ENCODE results near the gene C1orf21. TPM values are rescaled to one million over a fixed set of nuclear protein-coding genes. Genes with fewer than 3 reads are reported as not detected.

C1orf21 gene
- total RNA-seq, 1 donor, result 17.0 TPM

GRCh38 chr1:184643661-184644060, 256.8 kb downstream of the C1orf21 start:
- Histone ChIP-seq H3K27ac (ENCODE audit: low read depth, low read length) (no peak overlapping the region), H3K4me3 (ENCODE audit: insufficient read depth, low read length) (no peak overlapping the region), H3K36me3 (ENCODE audit: insufficient read depth, low read length) (no peaks in the 10 kb centered on the region), H3K4me2 (ENCODE audit: insufficient read depth, low read length) (no peak overlapping the region), H3K79me2 (ENCODE audit: insufficient read depth, low read length) (no peaks in the 10 kb centered on the region), H3K27me3 (ENCODE audit: insufficient read depth, low read length) (peaks cover 10% of the 10 kb centered on the region), H3K4me1 (ENCODE audit: insufficient read depth, low read length) (no peaks in the 10 kb centered on the region), H2AFZ (ENCODE audit: low read length) (no peak overlapping the region), H3K9me3 (ENCODE audit: low read depth, low read length) (no peaks in the 10 kb centered on the region), H4K20me1 (ENCODE audit: insufficient read depth, low read length) (no peaks in the 10 kb centered on the region)
- peak; percentile 78 for DNase-seq (ENCODE audit: insufficient read length, low spot score, missing footprints)
- no peak for TF ChIP-seq CTCF (IDR thresholded peaks at IDR 0.05; ENCODE audit: extremely low read depth, low read depth, low read length)

GRCh38 chr1:184644771-184645170, 257.9 kb downstream of the C1orf21 start:
- TF ChIP-seq CTCF (IDR thresholded peaks at IDR 0.05; ENCODE audit: extremely low read depth, low read depth, low read length), result no peak

GRCh38 chr1:184646178-184646701, 259.4 kb downstream of the C1orf21 start:
- peaks cover 7% of the 10 kb centered on the region for H3K4me1 ChIP-seq (ENCODE audit: insufficient read depth, low read length)
- no peak for TF ChIP-seq CTCF (IDR thresholded peaks at IDR 0.05; ENCODE audit: extremely low read depth, low read depth, low read length)
- H3K4me2 ChIP-seq (ENCODE audit: insufficient read depth, low read length), result no peak overlapping the region
- peaks cover 14% of the 10 kb centered on the region for H3K27me3 ChIP-seq (ENCODE audit: insufficient read depth, low read length)
- H3K79me2 ChIP-seq (ENCODE audit: insufficient read depth, low read length), result no peaks in the 10 kb centered on the region
- no peaks in the 10 kb centered on the region for H4K20me1 ChIP-seq (ENCODE audit: insufficient read depth, low read length)
- no peaks in the 10 kb centered on the region for H3K36me3 ChIP-seq (ENCODE audit: insufficient read depth, low read length)
- no peak overlapping the region for H3K27ac ChIP-seq (ENCODE audit: low read depth, low read length)
- H2AFZ ChIP-seq (ENCODE audit: low read length), result no peak overlapping the region
- H3K4me3 ChIP-seq (ENCODE audit: insufficient read depth, low read length), result no peak overlapping the region
- DNase-seq (ENCODE audit: insufficient read length, low spot score, missing footprints), result peak; percentile 47
- no peaks in the 10 kb centered on the region for H3K9me3 ChIP-seq (ENCODE audit: low read depth, low read length)

More at GRCh38 chr1:184644771-184645170, 257.9 kb downstream of the C1orf21 start:
- Histone ChIP-seq H3K36me3 (ENCODE audit: insufficient read depth, low read length) (no peaks in the 10 kb centered on the region), H3K9me3 (ENCODE audit: low read depth, low read length) (no peaks in the 10 kb centered on the region), H3K4me1 (ENCODE audit: insufficient read depth, low read length) (peaks cover 7% of the 10 kb centered on the region), H3K27ac (ENCODE audit: low read depth, low read length) (no peak overlapping the region), H3K27me3 (ENCODE audit: insufficient read depth, low read length) (peaks cover 12% of the 10 kb centered on the region), H2AFZ (ENCODE audit: low read length) (no peak overlapping the region), H3K4me2 (ENCODE audit: insufficient read depth, low read length) (no peak overlapping the region), H3K4me3 (ENCODE audit: insufficient read depth, low read length) (no peak overlapping the region), H3K79me2 (ENCODE audit: insufficient read depth, low read length) (no peaks in the 10 kb centered on the region), H4K20me1 (ENCODE audit: insufficient read depth, low read length) (no peaks in the 10 kb centered on the region)
- no peak for DNase-seq (ENCODE audit: insufficient read length, low spot score, missing footprints)

- peak; percentile 30 for DNase-seq (ENCODE audit: insufficient read length, low spot score, missing footprints)
- Histone ChIP-seq H3K4me1 (ENCODE audit: insufficient read depth, low read length) (peaks cover 7% of the 10 kb centered on the region), H4K20me1 (ENCODE audit: insufficient read depth, low read length) (no peaks in the 10 kb centered on the region), H3K36me3 (ENCODE audit: insufficient read depth, low read length) (no peaks in the 10 kb centered on the region), H3K79me2 (ENCODE audit: insufficient read depth, low read length) (no peaks in the 10 kb centered on the region), H3K4me2 (ENCODE audit: insufficient read depth, low read length) (no peak overlapping the region), H3K4me3 (ENCODE audit: insufficient read depth, low read length) (no peak overlapping the region), H2AFZ (ENCODE audit: low read length) (no peak overlapping the region), H3K27ac (ENCODE audit: low read depth, low read length) (no peak overlapping the region), H3K27me3 (ENCODE audit: insufficient read depth, low read length) (peaks cover 14% of the 10 kb centered on the region), H3K9me3 (ENCODE audit: low read depth, low read length) (no peaks in the 10 kb centered on the region)
- no peak for TF ChIP-seq CTCF (IDR thresholded peaks at IDR 0.05; ENCODE audit: extremely low read depth, low read depth, low read length)
Measured at GRCh38 chr1:184646824-184647223, 260.0 kb downstream of the C1orf21 start.
